ENCODE results near the gene NOXO1. TPM values are rescaled to one million over a fixed set of nuclear protein-coding genes. Genes with fewer than 3 reads are reported as not detected.

NOXO1 gene
- total RNA-seq, 1 experiment from 2014 or later: 1.7 TPM

- Histone ChIP-seq H3K4me2 (ENCODE audit: insufficient read depth, insufficient read length, low read length) (peak within 1 kb of the TSS; percentile 100), H2AK5ac (ENCODE audit: insufficient read length, low read length) (no peak within 1 kb of the TSS), H3K79me1 (ENCODE audit: insufficient read depth, low read depth, low read length, poor library complexity, severe bottlenecking) (no peaks in the 10 kb centered on the region), H2BK12ac (ENCODE audit: insufficient read length, low read depth, low read length) (no peak within 1 kb of the TSS), H2BK15ac (ENCODE audit: low read depth, low read length) (no peak within 1 kb of the TSS), H2BK120ac (ENCODE audit: low read depth, low read length, poor library complexity, severe bottlenecking) (no peak within 1 kb of the TSS), H3K9me3 (ENCODE audit: control insufficient read depth, low read depth, low read length) (no peaks in the 10 kb centered on the region), H3K14ac (ENCODE audit: insufficient read depth, low read length) (peak within 1 kb of the TSS; percentile 95), H3K27me3 (ENCODE audit: insufficient read depth, low read length) (no peaks in the 10 kb centered on the region), H2AFZ (ENCODE audit: low read length) (no peak within 1 kb of the TSS), H3K23me2 (ENCODE audit: insufficient read length, low read depth, low read length, poor library complexity, severe bottlenecking) (peaks cover 19% of the 10 kb centered on the region), H3K9ac (ENCODE audit: extremely low read depth, insufficient read length, low read length) (peak within 1 kb of the TSS; percentile 100), H4K20me1 (ENCODE audit: control insufficient read depth, insufficient read depth, insufficient read length) (no peaks in the 10 kb centered on the region), H3K23ac (ENCODE audit: insufficient read length, low read depth, low read length) (peak within 1 kb of the TSS; percentile 42), H2BK5ac (ENCODE audit: insufficient read length, low read length) (no peak within 1 kb of the TSS), H4K5ac (ENCODE audit: insufficient read length, low read depth, low read length) (no peak within 1 kb of the TSS), H3K79me2 (ENCODE audit: insufficient read depth, low read length) (peaks cover 18% of the 10 kb centered on the region), H2BK20ac (ENCODE audit: low read depth, low read length, poor library complexity, severe bottlenecking) (no peak within 1 kb of the TSS), H3K18ac (ENCODE audit: insufficient read length, low read depth, low read length) (peak within 1 kb of the TSS; percentile 91), H4K91ac (ENCODE audit: insufficient read length, low read depth, low read length) (peak within 1 kb of the TSS; percentile 66), H3T11ph (ENCODE audit: low read length) (no peak within 1 kb of the TSS), H3K56ac (ENCODE audit: insufficient read length, low read depth, low read length) (peak within 1 kb of the TSS; percentile 84), H3K27ac (ENCODE audit: insufficient read length, low read depth, low read length) (peak within 1 kb of the TSS; percentile 59), H3K4me1 (ENCODE audit: insufficient read depth, low read length) (no peaks in the 10 kb centered on the region), H4K8ac (replicated peaks; ENCODE audit: insufficient read length, low read depth, low read length) (peak within 1 kb of the TSS; percentile 17), H3K4ac (ENCODE audit: low read depth, low read length) (no peak within 1 kb of the TSS; the same call in 1 of the 2 replicates)
- H3K27me3 Mint-ChIP-seq (ENCODE audit: low read depth): peaks cover 8% of the 10 kb centered on the region
- TF ChIP-seq CTCF (conservative IDR thresholded peaks at IDR 0.05): no peak
- no CpG with 5 or more reads among the region's 97 CpGs for WGBS (ENCODE audit: extremely low coverage, insufficient read length, low lambda C conversion rate)
- peak within 1 kb of the TSS; percentile 95 to 97 for H3K4me3 Mint-ChIP-seq
- H3K4me1 Mint-ChIP-seq: peaks cover 29 to 47% of the 10 kb centered on the region in 2 experiments
- peaks cover 27 to 39% (median 33%) of the 10 kb centered on the region in 3 experiments for H3K36me3 Mint-ChIP-seq (ENCODE audit: insufficient read depth in 1 of 3, low read depth in 3 of 3)
- DNase-seq: peak; percentile 99
- peaks cover 0 to 3% of the 10 kb centered on the region in 2 experiments; a peak in 2 of 5 replicates for H3K9me3 Mint-ChIP-seq
- H3K27ac Mint-ChIP-seq: peak within 1 kb of the TSS; percentile 97
These were observed 16.5 kb downstream of the NOXO1 start, which contains the start of gene RPS2 for GRCh38 chr16:1964506-1965395. Gene RPS2, minus strand, starts transcription at chr16:1964826. Its CDS starts 201 bp downstream, at chr16:1964625.

Measured in H9 (cell line).